ENCODE results near the gene AK6. TPM values are rescaled to one million over a fixed set of nuclear protein-coding genes. Genes with fewer than 3 reads are reported as not detected.

AK6 gene
- total and polyA plus RNA-seq, 10 of the 15 experiments (the other 5 are each of a cell fraction or from before 2014, with no cell fraction given), result 45.2 to 446 (median 86.6) TPM

DNA sequence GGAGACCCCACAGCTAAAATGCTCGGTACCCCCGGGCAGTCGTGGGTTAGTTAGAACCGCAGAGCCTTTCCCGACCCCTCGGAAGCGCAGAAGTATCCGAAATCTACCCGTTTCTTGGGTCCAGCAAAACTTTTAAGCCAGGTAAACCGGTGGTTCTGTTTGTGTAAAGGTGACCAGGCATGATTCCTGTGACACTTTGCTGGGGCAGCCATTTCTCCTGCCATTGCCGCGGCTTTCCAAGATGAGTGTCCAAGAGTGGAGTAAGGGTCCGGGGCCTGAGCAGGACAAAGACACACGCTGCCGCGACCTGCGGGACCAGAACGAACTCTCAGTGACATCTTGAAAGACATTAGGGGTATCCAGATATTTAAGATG lies 46.3 kb upstream of the AK6 start:
- Histone ChIP-seq H3K27me3 (replicated peaks in 1 of 2; ENCODE audit: control insufficient read depth in 2 of 2, insufficient read depth in 2 of 2, low read length in 1 of 2) (no peaks in the 10 kb centered on the region), H2AFZ (ENCODE audit: control insufficient read depth, low read depth, low read length) (peak overlapping the region; percentile 71), H4K20me1 (ENCODE audit: control insufficient read depth, insufficient read depth) (no peaks in the 10 kb centered on the region), H3K9me3 (replicated peaks; ENCODE audit: control insufficient read depth, insufficient read depth, low read length) (no peaks in the 10 kb centered on the region), H3K4me3 (peak overlapping the region; percentile 75), H3K79me2 (ENCODE audit: control insufficient read depth, insufficient read depth, low read length) (no peaks in the 10 kb centered on the region), H3K36me3 (ENCODE audit: control insufficient read depth in 2 of 2, insufficient read depth in 2 of 2, low read length in 1 of 2) (peaks cover 0 to 8% of the 10 kb centered on the region in 2 experiments; a peak in 2 of 4 replicates), H3K4me2 (ENCODE audit: control insufficient read depth, insufficient read depth) (peak overlapping the region; percentile 70), H3K9ac (ENCODE audit: control insufficient read depth, insufficient read depth, low read length) (peak overlapping the region; percentile 58; the same call in 1 of the 2 replicates), H3K27ac (ENCODE audit: control insufficient read depth, insufficient read depth) (peak overlapping the region; percentile 16), H3K4me1 (ENCODE audit: control insufficient read depth, insufficient read depth, low read length) (0 out of 2 replicates have a peak, but pooled peaks cover 2% of the 10 kb centered on the region)
- CTCF ChIA-PET, result no interaction called here
- no TSS peak for BruUV-seq (replicated peaks)
- WGBS (ENCODE audit: insufficient coverage, insufficient replicate concordance, low lambda C conversion rate, missing lambda C conversion rate), result 89% methylated on average over 18 of the region's 18 CpGs
- intact Hi-C loops (cut with micrococcal nuclease; ENCODE audit: unreplicated experiment) (loop anchor here (5.0 kb wide), 1 partner anchor 77 kb away; the partner anchor contains the start of gene OCLN), in situ Hi-C loops (cut with MboI) (no loop called here)
- POLR2A ChIA-PET, result no interaction called here
- SMC1A ChIA-PET (ENCODE audit: uncharacterized antibody, unreplicated experiment), result no interaction called here
- RAD21 ChIA-PET (ENCODE audit: unreplicated experiment), result no interaction called here
- TF ChIP-seq USF2 (IDR thresholded peaks at IDR 0.05; ENCODE audit: borderline replicate concordance, low read depth, low read length) (no peak), MEF2B (IDR thresholded peaks at IDR 0.05; ENCODE audit: partially characterized antibody, poor library complexity, severe bottlenecking) (no peak), CBX3 (IDR thresholded peaks at IDR 0.05; ENCODE audit: borderline replicate concordance, low read depth) (no peak), EP300 (IDR thresholded peaks at IDR 0.05; ENCODE audit: borderline replicate concordance in 1 of 2, control insufficient read depth in 1 of 2, low read depth in 2 of 2, low read length in 2 of 2) (no peak), EGR1 (IDR thresholded peaks at IDR 0.05; ENCODE audit: borderline replicate concordance in 1 of 2, low read depth in 2 of 2, low read length in 2 of 2) (no peak), HDGF (IDR thresholded peaks at IDR 0.05) (no peak), NKRF (conservative IDR thresholded peaks at IDR 0.05) (no peak), ZNF622 (IDR thresholded peaks at IDR 0.05) (no peak), ZZZ3 (IDR thresholded peaks at IDR 0.05; ENCODE audit: control insufficient read depth, insufficient read length, low read depth) (no peak)
- ATAC-seq (no peak), FAIRE-seq (no peak), DNase-seq (ENCODE audit: low read depth, low spot score) (no peak)

Measured in GM12878 (cell line).